Measurements from ENCODE around the gene BCAP29. TPM values are rescaled to one million over a fixed set of nuclear protein-coding genes. Genes with fewer than 3 reads are reported as not detected.

BCAP29 gene
- total and polyA plus RNA-seq, 2 of the 8 experiments (the other 6 are each of a cell fraction or from before 2014, with no cell fraction given): 6.8 to 18.1 TPM

- no peak overlapping the region for H3K14ac ChIP-seq (ENCODE audit: insufficient read length)
- H2BK15ac ChIP-seq (ENCODE audit: low read length): no peak overlapping the region
- no peaks in the 10 kb centered on the region for H3K9me3 ChIP-seq (ENCODE audit: insufficient read depth in 2 of 2, low read depth in 1 of 2, low read length in 1 of 2)
- no peak overlapping the region for H2BK5ac ChIP-seq (ENCODE audit: low read depth, low read length)
- no peak overlapping the region for H2BK120ac ChIP-seq (replicated peaks; ENCODE audit: low read depth, low read length)
- H3K23ac ChIP-seq (ENCODE audit: insufficient read length): no peak overlapping the region
- H4K8ac ChIP-seq (ENCODE audit: extremely low read depth, insufficient read depth, low read length): no peak overlapping the region
- H3K79me2 ChIP-seq (ENCODE audit: control insufficient read depth in 1 of 2, insufficient read depth in 2 of 2, low read length in 2 of 2): no peaks in the 10 kb centered on the region
- ChIA-PET POLR2A (ENCODE audit: partially characterized antibody) (no interaction called here), CTCF (ENCODE audit: partially characterized antibody) (no interaction called here)
- H3K18ac ChIP-seq (ENCODE audit: extremely low read depth, low read length): no peak overlapping the region
- no peak overlapping the region for H2AFZ ChIP-seq (ENCODE audit: low read length)
- no peaks in the 10 kb centered on the region for H3K79me1 ChIP-seq (ENCODE audit: low read depth, low read length)
- H4K20me1 ChIP-seq (replicated peaks in 1 of 2; ENCODE audit: control insufficient read depth in 1 of 2, insufficient read depth in 2 of 2, low read length in 2 of 2): no peaks in the 10 kb centered on the region
- no peak overlapping the region for H3K9ac ChIP-seq (replicated peaks in 1 of 4; ENCODE audit: extremely low read depth in 1 of 4, low read depth in 3 of 4, low read length in 3 of 4)
- H3K36me3 ChIP-seq (ENCODE audit: control insufficient read depth in 2 of 4, insufficient read depth in 4 of 4, low read length in 3 of 4): no peaks in the 10 kb centered on the region; a peak in 1 of 8 replicates
- H2BK12ac ChIP-seq (ENCODE audit: low read depth, low read length): no peak overlapping the region
- DNase-seq (ENCODE audit: low read depth in 1 of 2, low spot score in 2 of 2) (no peak), FAIRE-seq (no peak)
- no peak overlapping the region for H3K4ac ChIP-seq (replicated peaks; ENCODE audit: insufficient read length, low read depth, low read length)
- no peaks in the 10 kb centered on the region for H3K4me1 ChIP-seq (replicated peaks in 1 of 4; ENCODE audit: control insufficient read depth in 3 of 4, insufficient read depth in 4 of 4, low read length in 3 of 4)
- H3K27me3 ChIP-seq (replicated peaks in 1 of 4; ENCODE audit: control insufficient read depth in 3 of 4, extremely low read depth in 1 of 4, insufficient read depth in 3 of 4, low read length in 3 of 4): no peaks in the 10 kb centered on the region
- no peak overlapping the region for H3K4me3 ChIP-seq (ENCODE audit: extremely low read depth in 1 of 4, insufficient read depth in 2 of 4, low read depth in 3 of 4, low read length in 4 of 4)
- no peak overlapping the region for H4K91ac ChIP-seq (replicated peaks; ENCODE audit: insufficient read length, low read length)
- no peak overlapping the region for H3K56ac ChIP-seq (replicated peaks; ENCODE audit: insufficient read length, low read depth, low read length)
- H2BK20ac ChIP-seq (ENCODE audit: low read length): no peak overlapping the region
- H3K27ac ChIP-seq (ENCODE audit: low read depth, low read length): no peak overlapping the region
- H3K4me2 ChIP-seq (ENCODE audit: insufficient read depth in 1 of 2, low read depth in 2 of 2, low read length in 2 of 2): no peak overlapping the region
- H3K23me2 ChIP-seq (ENCODE audit: low read depth, low read length): no peaks in the 10 kb centered on the region
- no peak overlapping the region for H4K5ac ChIP-seq (ENCODE audit: insufficient read length, low read depth, low read length)
- TF ChIP-seq TBP (IDR thresholded peaks at IDR 0.05; ENCODE audit: low read depth, low read length) (no peak), EP300 (IDR thresholded peaks at IDR 0.05; ENCODE audit: borderline replicate concordance in 1 of 2, low read depth in 2 of 2, low read length in 2 of 2) (no peak)
- H2AK5ac ChIP-seq (ENCODE audit: low read depth, low read length): no peak overlapping the region
These were observed 33.9 kb downstream of the BCAP29 start for GRCh38 chr7:107613948-107614347.

Measured in H1 (cell line).